SK-N-SH (cell line): ENCODE results near the gene CNTN4. TPM values are rescaled to one million over a fixed set of nuclear protein-coding genes. Genes with fewer than 3 reads are reported as not detected.

Source experiments
- CTCF ChIA-PET: fragments of 300-600, 350-600 bp; formaldehyde crosslinking; extraction: SDS; loops from one replicate; lab custom pipeline; 2021; lab: Yijun Ruan, JAX
- POLR2A ChIA-PET: fragments of 350-600 bp; sonication (Branson Sonifier 250); formaldehyde crosslinking; extraction: SDS; loops from one replicate; lab custom pipeline; 2020; ENCODE audit warnings: antibody characterized with exemption, inconsistent platforms; lab: Yijun Ruan, JAX
- DNase-seq: peaks from one replicate; pipeline ENCODE4 v3.0.0; 2012
- H2AFZ ChIP-seq: fragments of 200-600 bp; sonication (generic); 2 replicates; pipeline ENCODE4 v1.8.1; 2016; ENCODE audit warnings: antibody characterized with exemption, mild to moderate bottlenecking, low read depth
- H3F3A ChIP-seq: fragments of 200-600 bp; sonication (generic); replicated peaks from 2 replicates; pipeline ENCODE3; 2016; ENCODE audit warnings: antibody characterized with exemption, mild to moderate bottlenecking; ENCODE audit not compliant: insufficient read depth
- H3K27ac ChIP-seq, 2 experiments: fragments of 200-500 bp in 1 of 2; fragments of 200-600 bp in 1 of 2; sonication (Bioruptor generic) in 1 of 2; sonication (generic), shearing (Covaris generic) in 1 of 2; 2 replicates each; pipeline versions ENCODE4 v1.5.1 to v1.6.1; 2014 to 2016; ENCODE audit warnings: low read depth in 2 of 2, inconsistent platforms in 1 of 2, low read length in 1 of 2, mild to moderate bottlenecking in 1 of 2, mixed read lengths in 1 of 2
- H3K27me3 ChIP-seq: fragments of 200-600 bp; sonication (generic), shearing (Covaris generic); 2 replicates; pipeline ENCODE4 v1.6.1; 2016; ENCODE audit warnings: mixed run types; ENCODE audit not compliant: insufficient read depth
- H3K36me3 ChIP-seq, 2 experiments: fragments of 200-500 bp in 1 of 2; fragments of 200-600 bp in 1 of 2; sonication (Bioruptor generic) in 1 of 2; sonication (generic) in 1 of 2; replicated peaks in 1 of 2; 2 replicates each; pipeline versions ENCODE3 to v1.5.1; 2014 to 2016; ENCODE audit warnings: low read length in 1 of 2, mild to moderate bottlenecking in 1 of 2; ENCODE audit not compliant: insufficient read depth in 2 of 2, control insufficient read depth in 1 of 2
- H3K4me1 ChIP-seq, 2 experiments: fragments of 200-500 bp in 1 of 2; fragments of 200-600 bp in 1 of 2; sonication (Bioruptor generic) in 1 of 2; sonication (generic), shearing (Covaris generic) in 1 of 2; 2 replicates each; pipeline versions ENCODE4 v1.5.1 to v1.6.1; 2014 to 2016; ENCODE audit warnings: low read depth in 1 of 2, low read length in 1 of 2, mixed run types in 1 of 2; ENCODE audit not compliant: insufficient read depth in 2 of 2, control insufficient read depth in 1 of 2
- H3K4me2 ChIP-seq: fragments of 200-600 bp; sonication (generic), shearing (Covaris generic); 2 replicates; pipeline ENCODE4 v1.6.1; 2017; ENCODE audit warnings: mixed run types
- H3K4me3 ChIP-seq, 2 experiments: fragments of 200-500 bp in 1 of 2; fragments of 200-600 bp in 1 of 2; sonication (Bioruptor generic) in 1 of 2; sonication (generic), shearing (Covaris generic) in 1 of 2; 2 replicates each; pipeline versions ENCODE4 v1.5.1 to v1.8.1; 2014 to 2016; ENCODE audit warnings: low read depth in 2 of 2, inconsistent platforms in 1 of 2, low read length in 1 of 2, mild to moderate bottlenecking in 1 of 2, mixed read lengths in 1 of 2, moderate library complexity in 1 of 2
- H3K79me2 ChIP-seq: fragments of 200-600 bp; sonication (generic); 2 replicates; pipeline ENCODE4 v1.8.1; 2017; ENCODE audit warnings: mild to moderate bottlenecking; ENCODE audit not compliant: insufficient read depth
- H3K9ac ChIP-seq: fragments of 200-600 bp; sonication (generic); 2 replicates; pipeline ENCODE4 v1.6.1; 2017; ENCODE audit warnings: mixed run types
- H3K9me2 ChIP-seq: fragments of 200-600 bp; sonication (generic); 2 replicates; pipeline ENCODE4 v1.6.1; 2017; ENCODE audit warnings: mixed run types
- H3K9me3 ChIP-seq: fragments of 200-600 bp; sonication (generic); 2 replicates; pipeline ENCODE4 v1.6.1; 2017; ENCODE audit warnings: mixed run types, mild to moderate bottlenecking, moderate library complexity
- H4K20me1 ChIP-seq: fragments of 200-600 bp; sonication (generic); 2 replicates; pipeline ENCODE4 v1.6.1; 2017; ENCODE audit warnings: mild to moderate bottlenecking, mixed run types; ENCODE audit not compliant: insufficient read depth
- CHD2 ChIP-seq: fragments of 150-350 bp; IDR thresholded peaks from 2 replicates; pipeline ENCODE4 v1.6.1; 2018; ENCODE audit warnings: low read length; ENCODE audit not compliant: partially characterized antibody
- ELF1 ChIP-seq: IDR thresholded peaks from 2 replicates; pipeline ENCODE4 v1.4.0; 2012
- EP300 ChIP-seq, 2 experiments: IDR thresholded peaks; 2 replicates each; pipeline versions ENCODE4 v1.4.0 to v1.6.1; 2012; ENCODE audit warnings: borderline replicate concordance in 1 of 2, low read depth in 1 of 2, low read length in 1 of 2
- EZH2phosphoT487 ChIP-seq: fragments of 200-600 bp; sonication (generic); IDR thresholded peaks from 2 replicates; pipeline ENCODE4 v1.6.1; 2017; ENCODE audit warnings: low read depth, mixed run types, mild to moderate bottlenecking, antibody characterized with exemption, moderate library complexity, borderline replicate concordance
- FOXJ3 ChIP-seq: sonication (generic); formaldehyde crosslinking; IDR thresholded peaks from 2 replicates; pipeline ENCODE4 v1.5.1; 2020; ENCODE audit warnings: mild to moderate bottlenecking, missing genetic modification reagents
- FOXM1 ChIP-seq: IDR thresholded peaks from 2 replicates; pipeline ENCODE4 v1.4.0; 2012; ENCODE audit warnings: low read depth, mild to moderate bottlenecking
- GABPA ChIP-seq: IDR thresholded peaks from 2 replicates; pipeline ENCODE4 v1.4.0; 2012; ENCODE audit warnings: low read depth, mild to moderate bottlenecking
- GATA2 ChIP-seq: sonication (generic); formaldehyde crosslinking; IDR thresholded peaks from 2 replicates; pipeline ENCODE4 v1.5.0; 2020; ENCODE audit warnings: mild to moderate bottlenecking, missing genetic modification reagents
- JUND ChIP-seq: IDR thresholded peaks from 2 replicates; pipeline ENCODE4 v1.4.0; 2012
- MEF2A ChIP-seq: IDR thresholded peaks from 2 replicates; pipeline ENCODE4 v1.4.0; 2012; ENCODE audit warnings: low read depth, borderline replicate concordance
- MXI1 ChIP-seq: IDR thresholded peaks from 2 replicates; pipeline ENCODE4 v1.6.1; 2012; ENCODE audit warnings: mild to moderate bottlenecking, low read depth, low read length, improper control_type of control experiment
- NFIC ChIP-seq: IDR thresholded peaks from 2 replicates; pipeline ENCODE4 v1.4.0; 2012; ENCODE audit warnings: borderline replicate concordance
- RAD21 ChIP-seq: IDR thresholded peaks from 2 replicates; pipeline ENCODE4 v1.6.1; 2012; ENCODE audit warnings: mild to moderate bottlenecking, low read length
- RCOR1 ChIP-seq: fragments of 150-350 bp; IDR thresholded peaks from 2 replicates; pipeline ENCODE4 v1.6.1; 2017; ENCODE audit warnings: antibody characterized with exemption, low read length
- RFX5 ChIP-seq: IDR thresholded peaks from 2 replicates; pipeline ENCODE4 v1.6.1; 2012; ENCODE audit warnings: mild to moderate bottlenecking, improper control_type of control experiment, low read length
- RXRA ChIP-seq: IDR thresholded peaks from 2 replicates; pipeline ENCODE4 v1.4.0; 2012; ENCODE audit warnings: low read depth, mild to moderate bottlenecking, borderline replicate concordance
- TAF1 ChIP-seq: IDR thresholded peaks from 2 replicates; pipeline ENCODE4 v1.6.1; 2012; ENCODE audit warnings: low read depth, mild to moderate bottlenecking, low read length, moderate library complexity, borderline replicate concordance
- TCF12 ChIP-seq: IDR thresholded peaks from 2 replicates; pipeline ENCODE4 v1.4.0; 2012
- TEAD4 ChIP-seq: IDR thresholded peaks from 2 replicates; pipeline ENCODE4 v1.4.0; 2012; ENCODE audit warnings: mild to moderate bottlenecking, borderline replicate concordance; ENCODE audit not compliant: insufficient read depth
- YY1 ChIP-seq: IDR thresholded peaks from 2 replicates; pipeline ENCODE4 v1.4.0; 2012; ENCODE audit warnings: low read depth, mild to moderate bottlenecking
- WGBS: methylation state at CpG from one replicate; pipeline ENCODE4 v1.1.6; 2017; ENCODE audit warnings: low lambda C conversion rate; 5-methylcytosine and 5-hydroxymethylcytosine counted together
- polyA plus RNA-seq, 3 experiments: library from polyadenylated mRNA; depleted of rRNA; stranded (reverse); fragments of >200 nt; gene quantifications; 2 replicates each; pipeline ENCODE4 v1.2.3, GENCODE V29; 2012
- TF ChIP-seq, protein P1 (sequence below): IDR thresholded peaks from 2 replicates; pipeline ENCODE4 v1.4.0; 2012; ENCODE audit warnings: low read depth, borderline replicate concordance
- TF ChIP-seq, protein P2 (sequence below): fragments of 200-600 bp; sonication (generic); IDR thresholded peaks from 2 replicates; pipeline ENCODE4 v1.6.1; 2017; ENCODE audit warnings: antibody characterized with exemption, mild to moderate bottlenecking, moderate library complexity
- TF ChIP-seq, protein P3 (sequence below): fragments of 150-350 bp; IDR thresholded peaks from 2 replicates; pipeline ENCODE4 v1.6.1; 2017; ENCODE audit warnings: antibody characterized with exemption, low read length, low read depth, borderline replicate concordance
- TF ChIP-seq, protein P4 (sequence below): IDR thresholded peaks from 2 replicates; pipeline ENCODE4 v1.4.0; 2012; ENCODE audit warnings: low read depth, borderline replicate concordance
- TF ChIP-seq, protein P5 (sequence below): IDR thresholded peaks from 2 replicates; pipeline ENCODE4 v1.6.1; 2012; ENCODE audit warnings: mild to moderate bottlenecking, low read depth, low read length, moderate library complexity
- TF ChIP-seq, protein P6 (sequence below): IDR thresholded peaks from 2 replicates; pipeline ENCODE4 v1.4.0; 2012; ENCODE audit warnings: low read depth

The CNTN4 gene
- polyA plus RNA-seq, 1 of the 3 experiments (the other 2 are of a cell fraction), result 0.12 TPM

DNA sequence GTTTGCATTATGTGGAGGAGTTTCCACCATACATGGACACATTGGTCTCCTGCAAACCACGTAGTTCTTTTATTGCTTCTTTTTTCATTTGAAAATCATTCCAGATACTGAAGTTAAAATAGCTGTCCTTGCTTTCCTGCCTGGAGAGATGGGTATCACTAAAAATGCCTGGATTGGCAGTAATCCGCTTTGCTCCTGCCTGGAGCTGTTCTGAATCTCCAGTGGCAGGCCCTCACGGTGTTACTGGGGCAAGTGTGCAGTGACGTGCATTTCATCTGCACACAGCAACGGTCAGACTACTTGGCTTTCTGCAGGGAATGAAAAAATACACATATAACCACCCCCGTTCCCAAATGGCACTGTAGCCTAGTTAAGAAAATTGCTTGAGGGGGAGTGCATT, 738.6 kb downstream of the CNTN4 start:
- Histone ChIP-seq H3K27ac (peak overlapping the region in 1 of 2 experiments; percentile 78; a peak in 2 of 4 replicates), H3K27me3 (no peaks in the 10 kb centered on the region), H4K20me1 (no peaks in the 10 kb centered on the region), H3K4me1 (peaks cover 0 to 11% of the 10 kb centered on the region in 2 experiments; a peak in 2 of 4 replicates), H3F3A (no peaks in the 10 kb centered on the region), H3K36me3 (no peaks in the 10 kb centered on the region), H2AFZ (no peak overlapping the region), H3K9ac (no peak overlapping the region), H3K4me3 (no peak overlapping the region; a peak in 1 of 4 replicates), H3K79me2 (no peaks in the 10 kb centered on the region), H3K9me2 (no peaks in the 10 kb centered on the region), H3K4me2 (no peak overlapping the region), H3K9me3 (no peaks in the 10 kb centered on the region)
- ChIA-PET CTCF (interaction anchor here (0.6 to 1.9 kb wide), 3 partner anchors 72 to 1745 kb away, joined by 3 to 7 read pairs (median 3); no protein-coding TSS in a partner anchor), POLR2A (interaction anchor here (0.6 kb wide), 1 partner anchor 258 kb away, joined by 3 read pairs; no protein-coding TSS in a partner anchor)
- DNase-seq, result peak; percentile 72
- 3% methylated on average over 6 of the region's 6 CpGs for WGBS
- TF ChIP-seq, protein P1, sequence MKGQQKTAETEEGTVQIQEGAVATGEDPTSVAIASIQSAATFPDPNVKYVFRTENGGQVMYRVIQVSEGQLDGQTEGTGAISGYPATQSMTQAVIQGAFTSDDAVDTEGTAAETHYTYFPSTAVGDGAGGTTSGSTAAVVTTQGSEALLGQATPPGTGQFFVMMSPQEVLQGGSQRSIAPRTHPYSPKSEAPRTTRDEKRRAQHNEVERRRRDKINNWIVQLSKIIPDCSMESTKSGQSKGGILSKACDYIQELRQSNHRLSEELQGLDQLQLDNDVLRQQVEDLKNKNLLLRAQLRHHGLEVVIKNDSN, result no peak
- TF ChIP-seq FOXM1, result no peak
- TF ChIP-seq GABPA, result no peak
- peak in 1 of 2 experiments; percentile 41; a peak in 1 of 4 replicates for TF ChIP-seq EP300 (IDR thresholded peaks at IDR 0.05; ENCODE audit: borderline replicate concordance in 1 of 2, low read depth in 1 of 2, low read length in 1 of 2)
- TF ChIP-seq YY1, result no peak
- TF ChIP-seq TCF12, result no peak
- TF ChIP-seq, protein P2, sequence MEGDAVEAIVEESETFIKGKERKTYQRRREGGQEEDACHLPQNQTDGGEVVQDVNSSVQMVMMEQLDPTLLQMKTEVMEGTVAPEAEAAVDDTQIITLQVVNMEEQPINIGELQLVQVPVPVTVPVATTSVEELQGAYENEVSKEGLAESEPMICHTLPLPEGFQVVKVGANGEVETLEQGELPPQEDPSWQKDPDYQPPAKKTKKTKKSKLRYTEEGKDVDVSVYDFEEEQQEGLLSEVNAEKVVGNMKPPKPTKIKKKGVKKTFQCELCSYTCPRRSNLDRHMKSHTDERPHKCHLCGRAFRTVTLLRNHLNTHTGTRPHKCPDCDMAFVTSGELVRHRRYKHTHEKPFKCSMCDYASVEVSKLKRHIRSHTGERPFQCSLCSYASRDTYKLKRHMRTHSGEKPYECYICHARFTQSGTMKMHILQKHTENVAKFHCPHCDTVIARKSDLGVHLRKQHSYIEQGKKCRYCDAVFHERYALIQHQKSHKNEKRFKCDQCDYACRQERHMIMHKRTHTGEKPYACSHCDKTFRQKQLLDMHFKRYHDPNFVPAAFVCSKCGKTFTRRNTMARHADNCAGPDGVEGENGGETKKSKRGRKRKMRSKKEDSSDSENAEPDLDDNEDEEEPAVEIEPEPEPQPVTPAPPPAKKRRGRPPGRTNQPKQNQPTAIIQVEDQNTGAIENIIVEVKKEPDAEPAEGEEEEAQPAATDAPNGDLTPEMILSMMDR, result no peak
- TF ChIP-seq, protein P3, sequence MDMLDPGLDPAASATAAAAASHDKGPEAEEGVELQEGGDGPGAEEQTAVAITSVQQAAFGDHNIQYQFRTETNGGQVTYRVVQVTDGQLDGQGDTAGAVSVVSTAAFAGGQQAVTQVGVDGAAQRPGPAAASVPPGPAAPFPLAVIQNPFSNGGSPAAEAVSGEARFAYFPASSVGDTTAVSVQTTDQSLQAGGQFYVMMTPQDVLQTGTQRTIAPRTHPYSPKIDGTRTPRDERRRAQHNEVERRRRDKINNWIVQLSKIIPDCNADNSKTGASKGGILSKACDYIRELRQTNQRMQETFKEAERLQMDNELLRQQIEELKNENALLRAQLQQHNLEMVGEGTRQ, result no peak
- TF ChIP-seq EZH2phosphoT487, result no peak
- TF ChIP-seq RAD21, result peak; percentile 9; the same call in 1 of the 2 replicates
- no peak for TF ChIP-seq RXRA
- TF ChIP-seq CHD2, result peak; percentile 43
- TF ChIP-seq ELF1, result no peak
- TF ChIP-seq, protein P4, sequence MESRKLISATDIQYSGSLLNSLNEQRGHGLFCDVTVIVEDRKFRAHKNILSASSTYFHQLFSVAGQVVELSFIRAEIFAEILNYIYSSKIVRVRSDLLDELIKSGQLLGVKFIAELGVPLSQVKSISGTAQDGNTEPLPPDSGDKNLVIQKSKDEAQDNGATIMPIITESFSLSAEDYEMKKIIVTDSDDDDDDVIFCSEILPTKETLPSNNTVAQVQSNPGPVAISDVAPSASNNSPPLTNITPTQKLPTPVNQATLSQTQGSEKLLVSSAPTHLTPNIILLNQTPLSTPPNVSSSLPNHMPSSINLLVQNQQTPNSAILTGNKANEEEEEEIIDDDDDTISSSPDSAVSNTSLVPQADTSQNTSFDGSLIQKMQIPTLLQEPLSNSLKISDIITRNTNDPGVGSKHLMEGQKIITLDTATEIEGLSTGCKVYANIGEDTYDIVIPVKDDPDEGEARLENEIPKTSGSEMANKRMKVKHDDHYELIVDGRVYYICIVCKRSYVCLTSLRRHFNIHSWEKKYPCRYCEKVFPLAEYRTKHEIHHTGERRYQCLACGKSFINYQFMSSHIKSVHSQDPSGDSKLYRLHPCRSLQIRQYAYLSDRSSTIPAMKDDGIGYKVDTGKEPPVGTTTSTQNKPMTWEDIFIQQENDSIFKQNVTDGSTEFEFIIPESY, result no peak
- peak; percentile 45; the same call in 1 of the 2 replicates for TF ChIP-seq RCOR1
- TF ChIP-seq, protein P5, sequence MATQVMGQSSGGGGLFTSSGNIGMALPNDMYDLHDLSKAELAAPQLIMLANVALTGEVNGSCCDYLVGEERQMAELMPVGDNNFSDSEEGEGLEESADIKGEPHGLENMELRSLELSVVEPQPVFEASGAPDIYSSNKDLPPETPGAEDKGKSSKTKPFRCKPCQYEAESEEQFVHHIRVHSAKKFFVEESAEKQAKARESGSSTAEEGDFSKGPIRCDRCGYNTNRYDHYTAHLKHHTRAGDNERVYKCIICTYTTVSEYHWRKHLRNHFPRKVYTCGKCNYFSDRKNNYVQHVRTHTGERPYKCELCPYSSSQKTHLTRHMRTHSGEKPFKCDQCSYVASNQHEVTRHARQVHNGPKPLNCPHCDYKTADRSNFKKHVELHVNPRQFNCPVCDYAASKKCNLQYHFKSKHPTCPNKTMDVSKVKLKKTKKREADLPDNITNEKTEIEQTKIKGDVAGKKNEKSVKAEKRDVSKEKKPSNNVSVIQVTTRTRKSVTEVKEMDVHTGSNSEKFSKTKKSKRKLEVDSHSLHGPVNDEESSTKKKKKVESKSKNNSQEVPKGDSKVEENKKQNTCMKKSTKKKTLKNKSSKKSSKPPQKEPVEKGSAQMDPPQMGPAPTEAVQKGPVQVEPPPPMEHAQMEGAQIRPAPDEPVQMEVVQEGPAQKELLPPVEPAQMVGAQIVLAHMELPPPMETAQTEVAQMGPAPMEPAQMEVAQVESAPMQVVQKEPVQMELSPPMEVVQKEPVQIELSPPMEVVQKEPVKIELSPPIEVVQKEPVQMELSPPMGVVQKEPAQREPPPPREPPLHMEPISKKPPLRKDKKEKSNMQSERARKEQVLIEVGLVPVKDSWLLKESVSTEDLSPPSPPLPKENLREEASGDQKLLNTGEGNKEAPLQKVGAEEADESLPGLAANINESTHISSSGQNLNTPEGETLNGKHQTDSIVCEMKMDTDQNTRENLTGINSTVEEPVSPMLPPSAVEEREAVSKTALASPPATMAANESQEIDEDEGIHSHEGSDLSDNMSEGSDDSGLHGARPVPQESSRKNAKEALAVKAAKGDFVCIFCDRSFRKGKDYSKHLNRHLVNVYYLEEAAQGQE, result no peak
- TF ChIP-seq TAF1, result no peak
- TF ChIP-seq, protein P6, sequence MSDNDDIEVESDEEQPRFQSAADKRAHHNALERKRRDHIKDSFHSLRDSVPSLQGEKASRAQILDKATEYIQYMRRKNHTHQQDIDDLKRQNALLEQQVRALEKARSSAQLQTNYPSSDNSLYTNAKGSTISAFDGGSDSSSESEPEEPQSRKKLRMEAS, result no peak
- TF ChIP-seq NFIC, result no peak
- TF ChIP-seq GATA2, result peak; percentile 85
- TF ChIP-seq RFX5, result no peak
- no peak for TF ChIP-seq MXI1
- no peak for TF ChIP-seq TEAD4
- no peak for TF ChIP-seq MEF2A
- peak; percentile 72 for TF ChIP-seq FOXJ3 (CRISPR knock-in tag)
- no peak for TF ChIP-seq JUND
